ENCODE results near the gene DDX20.

Gene DDX20

GRCh38 chr1:111746614-111746999 is 9.1 kb upstream of the DDX20 start:
- no peak for DNase-seq (ENCODE audit: low spot score)
- CTCF ChIA-PET = interaction anchor here (0.7 to 1.1 kb wide), 4 partner anchors 32 to 300 kb away, joined by 3 to 8 read pairs (median 4); no protein-coding TSS in a partner anchor
- no peak for TF ChIP-seq CTCF (conservative IDR thresholded peaks at IDR 0.05; ENCODE audit: low read depth)
- POLR2A ChIA-PET (ENCODE audit: low non-redundant PET) = interaction anchor here (0.6 kb wide), 1 partner anchor 32 kb away, joined by 3 read pairs; no protein-coding TSS in a partner anchor
- no peak overlapping the region for H3K27ac ChIP-seq

GRCh38 chr1:111747282-111747734 is 8.4 kb upstream of the DDX20 start:
- POLR2A ChIA-PET (ENCODE audit: low non-redundant PET) = interaction anchor here (0.6 kb wide), 1 partner anchor 33 kb away, joined by 3 read pairs; no protein-coding TSS in a partner anchor
- peak; percentile 57 for TF ChIP-seq CTCF (conservative IDR thresholded peaks at IDR 0.05; ENCODE audit: low read depth)
- DNase-seq (ENCODE audit: low spot score) = peak; percentile 57
- CTCF ChIA-PET = interaction anchor here (0.6 to 1.2 kb wide), 6 partner anchors 11 to 1092 kb away, joined by 3 to 8 read pairs (median 3); no protein-coding TSS in a partner anchor
- no peak overlapping the region for H3K27ac ChIP-seq

- CTCF ChIA-PET = interaction anchor here (0.6 to 1.2 kb wide), 5 partner anchors 11 to 1092 kb away, joined by 3 to 8 read pairs (median 3); no protein-coding TSS in a partner anchor
- no peak for TF ChIP-seq CTCF (conservative IDR thresholded peaks at IDR 0.05; ENCODE audit: low read depth)
- POLR2A ChIA-PET (ENCODE audit: low non-redundant PET) = no interaction called here
- DNase-seq (ENCODE audit: low spot score) = no peak
- H3K27ac ChIP-seq = no peak overlapping the region
These were observed 7.8 kb upstream of the DDX20 start for GRCh38 chr1:111747947-111748346.

DNA sequence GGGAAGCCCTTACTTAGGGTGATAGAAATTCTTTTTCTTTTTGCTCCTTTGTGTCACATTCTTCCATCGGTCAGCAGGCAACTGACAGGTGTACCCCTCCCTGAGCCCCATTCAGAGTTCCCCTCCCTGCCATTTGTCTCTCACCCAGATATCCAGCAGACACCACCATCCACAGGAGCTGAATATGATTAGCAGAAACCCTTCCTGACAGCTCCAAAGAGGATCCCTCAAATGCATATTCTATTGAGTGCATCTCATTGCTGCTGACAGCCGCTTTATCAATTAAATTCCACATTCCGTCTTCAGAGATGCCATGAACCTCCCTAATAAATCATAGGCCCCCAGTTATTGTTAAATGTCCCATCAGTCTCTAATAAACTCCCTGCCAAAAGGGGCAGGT is 6.1 kb upstream of the DDX20 start:
- no peak for TF ChIP-seq CTCF (conservative IDR thresholded peaks at IDR 0.05; ENCODE audit: low read depth)
- ChIA-PET POLR2A (ENCODE audit: low non-redundant PET) (no interaction called here), CTCF (no interaction called here)
- H3K27ac ChIP-seq = no peak overlapping the region
- DNase-seq (ENCODE audit: low spot score) = no peak

GRCh38 chr1:111750856-111751255 is 4.8 kb upstream of the DDX20 start:
- DNase-seq (ENCODE audit: low spot score) = no peak
- ChIA-PET CTCF (interaction anchor here (0.6 to 0.8 kb wide), 2 partner anchors 15 to 19 kb away, joined by 4 to 6 read pairs; no protein-coding TSS in a partner anchor), POLR2A (ENCODE audit: low non-redundant PET) (no interaction called here)
- no peak for TF ChIP-seq CTCF (conservative IDR thresholded peaks at IDR 0.05; ENCODE audit: low read depth)
- no peak overlapping the region for H3K27ac ChIP-seq

- ChIA-PET CTCF (interaction anchor here (0.6 to 0.8 kb wide), 2 partner anchors 18 to 37 kb away, joined by 5 read pairs; no protein-coding TSS in a partner anchor), POLR2A (ENCODE audit: low non-redundant PET) (interaction anchor here (0.6 kb wide), 1 partner anchor 54 kb away, joined by 3 read pairs; no protein-coding TSS in a partner anchor)
- DNase-seq (ENCODE audit: low spot score) = no peak
- no peak for TF ChIP-seq CTCF (conservative IDR thresholded peaks at IDR 0.05; ENCODE audit: low read depth)
- no peak overlapping the region for H3K27ac ChIP-seq
These were observed 3.7 kb upstream of the DDX20 start for GRCh38 chr1:111751906-111752575.

Data from RWPE1 (cell line).